ENCODE results near the gene WWC1.
"Not testable (repeated sequence)": the region's sequence is repeated elsewhere in the genome, so short reads cannot be mapped to it uniquely, and the experiment has no call there.

WWC1 gene

DNA sequence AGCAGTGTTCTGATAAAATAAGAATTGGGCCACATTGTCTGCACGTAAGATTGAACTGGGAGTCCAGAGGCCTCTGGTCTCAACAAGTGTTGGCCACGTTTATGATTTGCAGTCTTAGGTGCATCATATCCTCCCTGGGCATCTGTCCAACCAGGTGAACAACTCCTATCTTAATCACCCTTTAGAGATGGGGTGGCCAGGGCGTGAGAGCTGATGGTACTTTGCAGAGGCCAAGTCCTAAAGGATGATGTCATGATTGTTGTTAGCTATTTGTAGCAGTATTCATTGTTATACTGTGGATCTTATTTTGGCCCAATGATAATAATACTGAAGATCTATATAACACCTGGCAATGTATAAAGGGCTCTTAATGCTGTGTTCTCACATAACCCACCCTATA, 121.6 kb downstream of the WWC1 start:
- DNase-seq (ENCODE audit: low spot score), result no peak

DNA sequence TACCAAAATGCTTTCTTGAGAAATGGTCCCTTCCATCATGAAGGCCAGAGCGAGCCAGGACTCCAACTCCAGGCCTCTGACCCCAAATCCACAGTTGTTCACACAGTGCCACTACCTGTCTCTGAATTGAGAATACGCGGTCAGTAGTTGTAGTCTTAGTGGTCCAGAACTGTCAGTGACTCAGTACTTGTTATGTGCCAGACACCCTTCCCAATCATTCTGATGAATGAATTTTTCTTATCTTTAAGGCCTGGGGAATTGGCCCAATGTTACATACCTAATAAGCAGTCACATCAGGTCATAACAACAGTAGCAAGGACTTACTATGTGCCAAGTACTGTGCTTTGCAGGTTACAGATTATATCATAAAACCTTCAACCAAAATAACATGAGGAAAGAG, 122.2 kb downstream of the WWC1 start:
- DNase-seq (ENCODE audit: low spot score), result no peak

DNA sequence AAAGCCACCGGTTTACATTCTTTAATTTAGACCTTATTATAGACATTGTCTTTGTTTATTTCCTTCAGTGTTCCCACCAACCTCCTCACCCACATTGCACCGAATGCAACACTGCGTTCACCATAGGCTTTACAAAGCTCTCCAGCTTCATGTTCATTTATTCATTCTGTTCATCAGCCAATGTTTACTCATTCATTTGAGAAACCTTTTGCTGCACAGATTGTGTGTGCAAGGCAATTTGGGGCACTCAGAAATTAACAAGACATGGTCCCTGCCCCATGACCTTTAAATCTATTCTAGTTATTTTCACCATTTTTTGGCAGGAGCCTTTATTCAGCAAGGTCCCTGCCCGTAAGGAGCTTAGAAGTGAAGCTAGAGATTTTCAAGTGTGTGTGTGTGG, 124.0 kb downstream of the WWC1 start:
- no peak for DNase-seq (ENCODE audit: low spot score)

DNA sequence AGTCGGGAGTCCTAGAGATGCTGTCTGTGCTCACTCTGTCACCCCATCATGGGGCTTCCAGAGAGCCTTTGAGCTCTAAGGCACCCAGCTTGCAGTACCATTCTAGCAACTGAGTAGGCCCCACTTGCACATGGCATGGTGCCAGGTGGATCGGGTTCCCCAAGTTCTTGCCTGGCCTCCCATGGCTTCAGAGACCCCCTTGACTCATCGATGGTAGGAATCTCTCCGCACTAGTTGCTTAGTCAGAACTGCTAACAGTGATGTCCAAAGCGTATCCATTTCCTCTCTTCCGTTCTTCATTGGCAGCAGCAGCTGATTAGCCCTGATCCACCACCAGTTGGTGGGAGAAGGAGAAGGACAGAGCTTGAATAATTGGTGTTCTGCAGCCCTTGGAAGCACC, 124.5 kb downstream of the WWC1 start:
- no peak for DNase-seq (ENCODE audit: low spot score)

DNA sequence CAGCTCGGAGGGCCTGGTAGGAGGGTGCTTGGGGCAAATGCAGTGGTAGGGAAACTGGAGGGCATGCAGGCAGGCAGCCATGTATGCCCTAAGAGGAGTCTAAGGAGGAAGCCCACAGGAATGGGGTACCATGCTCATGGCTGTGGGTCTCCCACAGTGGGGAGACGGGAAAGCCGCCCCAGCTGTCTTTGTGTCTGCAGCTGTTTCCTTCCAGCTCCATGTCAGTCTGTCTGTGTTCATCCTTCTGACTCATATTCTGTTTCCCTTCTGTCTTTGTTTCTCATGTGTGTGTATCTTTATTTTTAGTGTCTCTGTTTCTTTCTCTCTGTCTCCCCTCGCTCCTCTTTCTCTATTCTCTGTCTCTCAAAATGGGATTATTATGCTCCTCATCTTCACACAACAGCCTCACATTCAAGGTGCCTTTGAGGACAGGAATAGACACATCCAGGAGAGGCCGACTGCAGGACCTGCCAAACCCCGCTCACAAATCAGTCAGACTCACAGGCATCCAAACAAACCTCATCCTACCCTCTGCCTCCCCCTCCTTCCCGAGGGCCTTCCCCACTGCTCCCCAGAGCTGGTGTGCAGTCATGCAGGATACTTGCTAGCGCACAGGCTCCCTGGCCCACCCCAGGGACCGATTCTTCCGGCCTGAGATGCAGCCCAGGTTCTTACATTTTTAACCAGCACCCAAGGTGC, 126.4 kb downstream of the WWC1 start:
- no peak for DNase-seq (ENCODE audit: low spot score)

DNA sequence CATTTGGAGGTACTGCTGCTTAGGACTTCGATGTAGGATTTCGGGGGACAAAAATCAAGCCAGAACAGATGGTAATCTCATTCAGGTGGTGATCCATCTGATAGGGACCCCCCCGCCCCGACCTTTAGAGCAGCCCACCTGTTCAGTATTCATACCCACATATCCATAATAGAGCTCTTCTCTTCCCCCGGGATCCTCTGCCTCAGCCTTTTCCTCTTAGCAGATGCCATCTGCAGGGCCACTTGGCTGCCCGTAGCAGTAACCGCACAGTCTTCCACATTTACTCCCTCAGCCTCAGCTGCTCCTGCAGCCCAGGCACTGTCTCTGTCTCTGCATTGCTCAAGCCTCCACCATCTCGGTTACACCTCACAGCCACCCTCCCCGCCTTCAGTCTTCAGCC, 129.0 kb downstream of the WWC1 start:
- DNase-seq (ENCODE audit: low spot score), result no peak

DNA sequence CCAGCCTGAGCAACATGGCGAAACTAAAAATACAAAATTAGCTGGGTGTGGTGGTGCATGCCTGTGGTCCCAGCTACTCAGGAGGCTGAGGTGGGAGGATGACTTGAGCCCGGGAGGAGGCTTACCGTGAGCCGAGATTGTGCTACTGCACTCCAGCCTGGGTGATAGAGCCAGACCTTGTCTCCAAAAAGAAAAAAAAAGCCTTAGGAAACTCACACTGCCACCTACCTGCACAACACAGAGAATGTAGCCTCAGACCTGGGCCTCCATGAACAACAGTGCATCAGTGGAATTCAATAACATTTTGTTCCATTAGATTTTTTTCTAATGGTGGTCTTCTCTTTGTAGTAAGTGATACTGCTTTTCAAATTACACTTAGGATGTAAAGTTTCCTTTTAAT, 131.0 kb downstream of the WWC1 start:
- no peak for DNase-seq (ENCODE audit: low spot score)

DNA sequence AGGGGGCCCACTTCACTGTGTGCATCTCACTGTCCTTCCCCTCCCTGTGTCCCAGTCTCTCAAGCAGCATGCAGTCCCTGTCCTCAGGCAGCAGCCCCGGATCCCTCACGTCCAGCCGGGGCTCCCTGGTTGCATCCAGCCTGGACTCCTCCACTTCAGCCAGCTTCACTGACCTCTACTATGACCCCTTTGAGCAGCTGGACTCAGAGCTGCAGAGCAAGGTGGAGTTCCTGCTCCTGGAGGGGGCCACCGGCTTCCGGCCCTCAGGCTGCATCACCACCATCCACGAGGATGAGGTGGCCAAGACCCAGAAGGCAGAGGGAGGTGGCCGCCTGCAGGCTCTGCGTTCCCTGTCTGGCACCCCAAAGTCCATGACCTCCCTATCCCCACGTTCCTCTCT, 132.0 kb downstream of the WWC1 start:
- DNase-seq (ENCODE audit: low spot score), result no peak

DNA sequence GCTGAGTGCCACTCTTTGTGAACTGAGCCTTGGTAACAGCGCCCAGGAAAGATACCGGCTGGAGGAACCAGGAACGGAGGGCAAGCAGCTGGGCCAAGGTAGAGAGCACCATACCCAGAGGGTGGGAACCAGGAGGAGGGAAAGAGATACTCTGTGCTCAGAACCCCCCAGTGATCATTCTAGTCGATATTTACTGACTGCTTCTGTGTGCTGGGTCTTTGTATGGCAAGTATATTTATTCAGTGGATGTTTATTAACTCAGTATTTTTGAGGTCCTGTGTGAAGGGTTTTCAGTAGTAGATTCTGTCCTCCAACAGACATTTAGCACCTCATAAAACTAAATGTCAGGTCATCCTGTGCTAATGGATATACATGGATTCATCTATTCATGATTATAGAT, 132.5 kb downstream of the WWC1 start:
- no peak for DNase-seq (ENCODE audit: low spot score)

DNA sequence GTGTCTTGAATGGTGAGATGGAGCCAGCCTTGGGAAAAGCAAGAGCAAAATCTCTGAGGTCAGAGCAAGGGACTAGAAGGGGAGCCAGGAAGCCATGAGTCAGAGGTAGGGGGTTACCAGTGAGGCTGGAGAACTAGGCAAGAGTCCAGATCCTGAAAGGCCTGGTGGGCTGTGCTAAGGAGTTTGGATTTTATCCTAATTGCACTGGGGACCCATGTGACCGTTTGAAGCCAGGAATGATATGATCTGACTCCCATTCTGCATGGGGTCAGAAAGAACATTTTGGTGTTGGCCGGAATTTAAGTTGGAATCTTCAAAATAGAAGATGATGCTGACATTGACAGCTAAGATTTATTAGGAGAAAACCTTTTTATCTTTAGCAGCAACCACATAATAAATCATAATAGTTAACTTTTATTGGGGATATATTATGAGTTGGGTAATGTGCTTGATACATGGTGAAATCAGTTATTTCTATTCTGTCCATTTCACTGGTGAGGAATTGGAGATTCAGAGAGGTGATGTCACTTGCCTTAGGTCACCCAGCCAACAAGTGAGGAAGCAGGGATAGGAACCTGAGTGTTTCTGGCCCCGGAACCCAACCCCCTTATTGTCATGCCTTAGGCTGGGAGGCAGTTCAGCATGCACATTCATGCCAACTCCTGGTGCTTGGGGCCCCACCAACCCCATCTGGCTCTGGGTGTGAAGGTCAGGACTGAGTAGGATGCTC, 133.3 kb downstream of the WWC1 start:
- no peak for DNase-seq (ENCODE audit: low spot score)

DNA sequence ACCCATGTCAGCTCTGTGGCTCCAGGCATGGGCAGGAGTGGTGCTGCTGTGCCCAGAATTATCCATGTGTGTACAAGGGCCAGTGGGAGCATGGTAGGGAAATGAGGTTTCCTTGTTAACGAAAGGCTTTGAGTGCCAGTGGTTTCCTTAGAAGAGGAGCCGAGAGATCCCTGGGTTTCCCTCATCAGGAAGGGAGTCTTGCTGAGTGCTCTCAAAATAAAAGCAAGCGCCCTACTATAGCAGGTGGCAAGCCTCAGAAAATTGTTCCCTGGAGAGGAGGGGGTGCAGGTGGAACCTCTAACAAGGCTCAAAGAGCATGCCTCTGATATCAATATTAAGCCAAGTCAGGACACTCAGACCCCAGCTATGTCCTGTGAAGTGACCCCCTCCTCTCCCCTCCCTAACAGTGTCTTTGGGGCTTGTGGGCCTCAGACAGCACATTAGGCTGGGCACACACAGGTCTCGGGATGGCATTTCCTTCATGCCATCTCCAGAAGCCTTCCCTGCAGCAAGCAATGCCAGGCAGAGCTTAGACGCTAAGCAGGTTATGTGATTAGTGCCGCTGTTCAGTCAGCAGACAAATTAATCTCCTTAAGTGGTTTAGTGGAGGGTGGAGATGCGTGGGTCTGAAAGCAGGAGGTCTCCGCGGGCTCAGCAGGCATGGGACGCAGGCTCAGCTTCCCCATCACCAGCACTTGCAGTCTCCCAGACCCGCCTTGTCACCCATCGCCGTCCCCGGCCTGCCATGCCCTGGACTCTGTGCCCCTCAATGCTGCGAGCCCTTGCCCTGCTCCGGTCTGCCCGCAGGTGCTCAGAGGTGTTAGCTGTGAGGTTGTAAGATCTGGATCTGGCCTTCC, 134.8 kb downstream of the WWC1 start:
- DNase-seq (ENCODE audit: low spot score), result peak; percentile 67

DNA sequence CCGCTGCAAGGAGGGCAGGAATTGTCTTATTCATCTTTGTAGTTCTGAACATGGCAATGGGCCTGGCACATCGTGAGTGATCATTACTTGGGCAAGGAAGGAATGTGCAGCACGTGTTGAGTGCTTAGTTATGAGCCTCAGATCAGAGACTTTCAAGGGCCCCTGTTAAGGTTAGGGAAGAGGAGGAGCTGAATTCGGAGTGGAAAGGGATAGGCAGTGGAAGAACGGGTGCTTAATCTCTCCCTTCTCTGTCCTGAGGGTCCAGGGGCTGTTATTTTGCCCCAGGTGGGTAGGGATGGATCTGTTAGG, 135.4 kb downstream of the WWC1 start:
- no peak for DNase-seq (ENCODE audit: low spot score)

DNA sequence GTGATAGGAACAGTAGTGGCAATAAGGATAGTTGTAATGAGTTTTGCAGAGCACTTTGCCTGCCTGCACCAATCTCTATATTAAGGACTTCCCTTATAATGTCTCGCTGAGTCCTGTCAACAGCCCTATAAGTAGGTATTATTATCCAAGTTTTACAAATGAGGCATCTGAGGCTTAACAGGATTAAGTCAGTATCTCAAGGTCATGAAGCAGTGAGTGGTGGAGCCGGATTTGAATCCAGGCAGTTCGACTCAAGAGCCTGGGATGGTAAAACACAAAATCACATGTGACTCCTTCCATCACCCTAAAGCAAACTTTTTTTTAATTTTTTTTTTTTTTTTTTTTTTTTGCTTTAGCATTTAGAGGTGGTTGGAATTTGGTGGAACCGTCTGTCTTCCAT, 135.8 kb downstream of the WWC1 start:
- no peak for DNase-seq (ENCODE audit: low spot score)

DNA sequence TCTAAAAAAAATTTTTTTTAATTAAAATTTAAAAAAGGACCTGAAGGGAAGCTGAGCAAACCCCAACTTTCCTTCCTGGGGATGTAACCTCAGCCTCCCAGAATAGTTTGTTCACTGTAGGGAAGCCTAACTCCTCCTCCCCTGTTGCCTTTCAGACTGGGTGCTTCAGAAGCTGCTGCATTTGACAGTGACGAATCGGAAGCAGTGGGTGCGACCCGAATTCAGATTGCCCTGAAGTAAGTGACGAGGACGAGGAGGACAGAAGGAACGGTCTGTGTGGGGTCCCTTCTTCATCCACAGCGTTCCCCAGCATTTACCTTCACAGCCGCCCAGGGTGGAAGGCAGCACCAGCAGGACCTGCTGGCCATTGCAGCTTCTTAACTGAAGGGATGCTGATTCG, 137.1 kb downstream of the WWC1 start:
- peak; percentile 70 for DNase-seq (ENCODE audit: low spot score)

DNA sequence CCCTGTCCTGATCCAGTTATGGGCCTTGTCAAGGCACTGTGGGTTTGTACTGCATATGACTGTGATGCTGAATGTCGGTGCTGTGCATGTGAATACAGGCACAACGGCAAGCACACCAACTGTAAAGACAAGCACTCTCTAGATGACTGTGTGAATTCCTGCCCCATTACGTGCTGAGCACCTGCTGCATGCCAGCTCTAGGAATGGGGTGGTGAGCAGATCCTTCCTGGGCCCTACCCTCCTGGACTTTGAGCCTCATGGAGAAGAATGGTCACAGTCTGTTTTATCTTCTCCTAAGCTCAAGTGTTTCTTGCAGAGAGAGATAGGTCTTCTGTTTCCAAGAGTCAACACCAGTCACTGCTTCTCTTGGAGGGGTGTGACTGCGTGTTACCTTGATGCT, 138.9 kb downstream of the WWC1 start:
- DNase-seq (ENCODE audit: low spot score), result no peak

DNA sequence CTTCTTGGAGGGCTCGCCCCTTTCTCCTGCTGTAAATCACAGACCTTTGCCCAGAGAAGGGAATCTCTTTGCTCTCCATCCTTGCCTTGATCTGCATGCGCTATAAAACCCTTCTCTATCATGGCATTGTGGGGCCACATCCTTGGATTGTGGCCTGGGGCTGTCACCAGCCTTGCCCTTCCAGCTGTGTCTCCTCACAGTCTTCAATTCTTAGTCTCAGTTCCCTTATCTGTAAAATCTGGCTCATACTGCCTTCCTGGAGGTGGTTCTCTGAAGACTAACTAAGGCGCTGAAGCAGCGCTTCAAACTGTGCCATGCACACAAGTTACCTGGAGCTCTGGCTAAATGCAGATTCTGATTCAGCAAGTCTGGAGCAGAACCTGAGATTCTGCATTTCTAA, 141.5 kb downstream of the WWC1 start:
- DNase-seq (ENCODE audit: low spot score), result no peak

DNA sequence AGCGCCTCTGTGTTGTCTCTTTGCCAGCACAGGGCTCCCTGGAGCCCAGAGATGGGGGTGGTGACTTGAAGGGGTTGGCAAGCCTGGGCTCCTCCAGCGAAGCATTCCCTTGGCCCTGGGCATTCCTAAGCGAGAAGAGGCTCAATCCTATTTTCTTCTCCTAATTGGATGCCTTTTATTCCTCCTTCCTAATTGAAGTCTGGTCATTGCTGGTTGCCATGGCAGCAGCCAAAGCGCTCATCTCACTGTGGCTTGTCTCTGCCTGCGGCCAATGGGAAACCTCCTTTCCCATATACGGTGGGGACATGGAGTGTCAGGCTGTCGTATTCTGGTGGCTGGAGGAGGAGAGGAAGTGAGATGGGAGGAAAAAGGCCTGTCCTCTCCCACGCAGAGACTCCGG, 142.6 kb downstream of the WWC1 start:
- peak; percentile 42 for DNase-seq (ENCODE audit: low spot score)

DNA sequence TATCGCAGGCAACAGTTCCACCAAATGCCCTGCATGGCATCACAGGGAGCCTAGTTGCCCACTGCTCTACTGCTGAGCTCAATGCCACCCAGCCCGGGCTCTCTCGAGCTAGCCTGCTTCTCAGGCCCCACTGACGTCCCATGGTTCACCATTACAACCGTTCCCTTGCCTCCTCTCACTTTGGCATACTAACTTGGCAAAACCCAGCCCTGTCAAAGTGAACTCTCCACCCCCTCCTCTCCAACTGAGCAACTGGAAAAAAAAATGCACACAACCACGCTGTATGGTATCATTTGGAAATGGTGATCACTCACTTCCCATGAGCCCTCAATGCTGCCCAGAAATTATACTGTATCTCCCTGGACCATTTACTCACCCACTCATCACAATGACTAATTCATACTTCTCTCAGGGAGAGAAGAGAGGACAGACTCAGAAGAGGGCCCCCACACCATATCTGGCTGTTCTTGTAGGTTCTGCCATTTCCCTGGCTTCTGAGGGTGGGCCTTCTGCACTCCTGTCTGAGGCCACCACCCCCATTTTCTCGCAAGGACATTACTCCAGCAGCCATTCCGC, 143.4 kb downstream of the WWC1 start:
- no peak for DNase-seq (ENCODE audit: low spot score)

DNA sequence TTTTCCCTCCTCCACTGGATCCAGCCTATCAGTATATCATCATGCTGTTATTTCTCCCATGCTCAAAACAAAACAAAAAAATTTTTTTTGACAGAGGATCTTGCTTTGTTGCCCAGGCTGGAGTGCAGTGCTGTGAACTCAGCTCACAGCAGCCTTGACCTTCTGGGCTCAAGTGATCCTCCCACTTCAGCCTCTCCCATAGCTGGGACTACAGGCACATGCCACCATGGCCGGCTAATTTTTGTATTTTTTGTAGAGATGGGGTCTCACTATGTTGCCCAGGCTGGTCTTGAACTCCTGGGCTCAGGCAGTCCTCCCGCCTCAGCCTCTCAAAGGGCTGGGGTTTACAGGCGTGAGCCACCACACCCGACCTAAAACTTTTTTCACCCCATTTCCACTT, 143.9 kb downstream of the WWC1 start:
- DNase-seq (ENCODE audit: low spot score), result not testable (repeated sequence)

DNA sequence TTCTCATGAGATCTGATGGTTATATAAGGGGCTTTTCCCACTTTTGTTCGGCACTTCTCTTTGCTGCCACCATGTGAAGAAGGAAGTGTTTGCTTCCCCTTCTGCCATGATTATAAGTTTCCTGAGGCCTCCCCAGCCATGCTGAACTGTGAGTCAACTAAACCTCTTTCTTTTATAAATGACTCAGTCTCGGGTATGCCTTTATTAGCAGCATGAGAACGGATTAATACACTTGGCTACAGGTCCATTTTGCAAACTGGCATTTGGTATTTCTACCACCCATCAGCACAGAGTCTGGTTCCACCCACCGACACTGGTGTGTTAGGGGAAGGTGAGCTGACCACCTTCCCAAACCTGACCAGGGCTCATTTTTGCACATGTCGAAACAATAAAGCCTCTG, 146.9 kb downstream of the WWC1 start:
- DNase-seq (ENCODE audit: low spot score), result peak; percentile 49

DNA sequence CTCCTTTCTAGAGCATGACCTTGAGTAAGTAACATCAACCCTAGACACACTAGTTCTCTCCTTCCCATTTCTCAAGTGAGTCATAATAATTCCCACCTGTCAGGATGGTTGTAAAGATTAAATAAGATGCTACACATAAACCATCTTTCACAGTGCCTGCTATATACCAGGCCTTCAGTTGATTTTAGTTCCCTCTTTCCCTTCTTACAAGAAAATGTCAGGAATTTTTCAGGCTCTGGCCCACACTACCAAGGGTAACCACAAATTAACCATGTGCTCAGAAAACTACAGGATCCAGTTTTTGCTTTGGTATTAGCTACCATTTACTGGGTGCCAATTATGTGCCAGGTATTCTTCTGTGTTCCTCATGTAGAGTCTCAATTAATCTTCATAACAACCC, 152.1 kb downstream of the WWC1 start:
- no peak for DNase-seq (ENCODE audit: low spot score)

DNA sequence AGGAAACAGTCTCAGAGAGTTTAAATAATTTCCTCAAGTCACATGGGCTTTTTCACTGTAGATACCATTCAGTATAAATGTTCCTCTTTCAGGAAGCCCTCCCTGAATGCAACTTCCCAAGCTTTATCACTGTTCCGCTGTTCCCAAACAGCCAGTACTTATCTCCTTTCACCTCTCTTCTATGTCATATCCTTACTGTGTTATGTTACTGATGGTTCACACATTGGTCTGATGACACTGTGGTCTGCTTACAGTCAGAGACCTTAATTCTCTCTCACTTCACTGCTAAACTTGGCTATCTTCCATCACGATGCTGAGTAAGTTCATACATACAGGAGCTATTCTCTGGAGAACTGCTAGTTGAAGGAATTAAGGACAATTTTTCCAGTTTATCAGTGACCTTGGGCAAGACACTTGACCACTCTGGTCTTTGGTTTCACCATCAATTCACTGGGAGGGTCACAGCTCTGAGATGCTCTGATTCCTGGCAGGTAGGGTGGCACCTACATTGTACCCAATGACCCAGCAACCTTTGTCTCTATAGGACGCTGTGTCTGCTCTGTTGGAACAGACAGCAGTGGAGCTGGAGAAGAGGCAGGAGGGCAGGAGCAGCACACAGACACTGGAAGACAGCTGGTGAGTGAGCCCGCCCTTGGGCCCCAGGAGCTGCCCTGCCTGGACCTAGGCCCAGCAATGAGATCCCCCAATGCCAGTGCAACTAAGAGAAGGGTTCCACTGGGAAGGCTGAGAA, 152.7 kb downstream of the WWC1 start:
- no peak for DNase-seq (ENCODE audit: low spot score)
